Measurements from ENCODE around the gene KLHL2.
A peak's percentile ranks its signal among the peaks of the same experiment; 100 is the strongest.
"Not testable (repeated sequence)": the region's sequence is repeated elsewhere in the genome, so short reads cannot be mapped to it uniquely, and the experiment has no call there.

The KLHL2 gene

GRCh38 chr4:165327211-165328100 is 120.1 kb downstream of the KLHL2 start, which contains the start of gene MSMO1:
Gene MSMO1, plus strand, starts transcription at chr4:165327669. Its CDS starts 5,702 bp downstream, at chr4:165333371.
- DNase-seq (ENCODE audit: low read depth in 1 of 2, low spot score in 1 of 2), result peak; percentile 92 to 98

- DNase-seq (ENCODE audit: low read depth in 1 of 2, low spot score in 1 of 2), result no peak
Measured at GRCh38 chr4:165328101-165328425, 120.7 kb downstream of the KLHL2 start.

- no peak for DNase-seq (ENCODE audit: low read depth in 1 of 2, low spot score in 1 of 2)
Measured at GRCh38 chr4:165328708-165329107, 121.3 kb downstream of the KLHL2 start.

GRCh38 chr4:165330071-165330470 is 122.7 kb downstream of the KLHL2 start:
- DNase-seq (ENCODE audit: low read depth in 1 of 2, low spot score in 1 of 2), result no peak

GRCh38 chr4:165330666-165331065 is 123.3 kb downstream of the KLHL2 start:
- DNase-seq (ENCODE audit: low read depth in 1 of 2, low spot score in 1 of 2), result no peak

GRCh38 chr4:165331359-165331758 is 124.0 kb downstream of the KLHL2 start:
- no peak for DNase-seq (ENCODE audit: low read depth in 1 of 2, low spot score in 1 of 2)

GRCh38 chr4:165331823-165332222 is 124.5 kb downstream of the KLHL2 start:
- no peak for DNase-seq (ENCODE audit: low read depth in 1 of 2, low spot score in 1 of 2)

GRCh38 chr4:165332502-165332901 is 125.1 kb downstream of the KLHL2 start:
- no peak for DNase-seq (ENCODE audit: low read depth in 1 of 2, low spot score in 1 of 2)

GRCh38 chr4:165335163-165335703 is 127.9 kb downstream of the KLHL2 start:
- no peak for DNase-seq (ENCODE audit: low read depth in 1 of 2, low spot score in 1 of 2)

- no peak for DNase-seq (ENCODE audit: low read depth in 1 of 2, low spot score in 1 of 2)
Measured at GRCh38 chr4:165336743-165337142, 129.4 kb downstream of the KLHL2 start.

GRCh38 chr4:165342340-165342739 is 135.0 kb downstream of the KLHL2 start:
- not testable (repeated sequence) for DNase-seq (ENCODE audit: low read depth in 1 of 2, low spot score in 1 of 2)

- DNase-seq (ENCODE audit: low read depth in 1 of 2, low spot score in 1 of 2), result no peak
Measured at GRCh38 chr4:165343353-165344191, 136.2 kb downstream of the KLHL2 start.

GRCh38 chr4:165345666-165346417 is 138.5 kb downstream of the KLHL2 start:
- no peak for DNase-seq (ENCODE audit: low read depth in 1 of 2, low spot score in 1 of 2)

- DNase-seq (ENCODE audit: low read depth in 1 of 2, low spot score in 1 of 2), result no peak
Measured at GRCh38 chr4:165347647-165348569, 140.5 kb downstream of the KLHL2 start.

GRCh38 chr4:165351359-165352130 is 144.2 kb downstream of the KLHL2 start:
- no peak for DNase-seq (ENCODE audit: low read depth in 1 of 2, low spot score in 1 of 2)

GRCh38 chr4:165355900-165356300 is 148.5 kb downstream of the KLHL2 start:
- DNase-seq (ENCODE audit: low read depth in 1 of 2, low spot score in 1 of 2), result no peak

GRCh38 chr4:165359506-165359905 is 152.1 kb downstream of the KLHL2 start:
- no peak for DNase-seq (ENCODE audit: low read depth in 1 of 2, low spot score in 1 of 2)

- no peak for DNase-seq (ENCODE audit: low read depth in 1 of 2, low spot score in 1 of 2)
Measured at GRCh38 chr4:165360041-165360695, 152.8 kb downstream of the KLHL2 start.

Measured in activated CD4-positive, alpha-beta T cell treated with anti-CD3 and anti-CD28 coated beads, Interleukin-2, amount 50 U/mL, for 24 hours (primary cell).